ENCODE measurements around the gene MAP7D1. TPM values are rescaled to one million over a fixed set of nuclear protein-coding genes. Genes with fewer than 3 reads are reported as not detected.

The MAP7D1 gene
- polyA plus RNA-seq, 1 of the 3 experiments (the other 2 are of a cell fraction) = 69.9 TPM

GRCh38 chr1:36135796-36136195 lies 20.2 kb upstream of the MAP7D1 start (continued):
- TF ChIP-seq RFX5 (IDR thresholded peaks at IDR 0.05; ENCODE audit: low read length) (no peak), MAX (IDR thresholded peaks at IDR 0.05; ENCODE audit: low read depth) (no peak), GATA2 (CRISPR knock-in tag; IDR thresholded peaks at IDR 0.05) (no peak), FOXJ3 (CRISPR knock-in tag; IDR thresholded peaks at IDR 0.05) (no peak), POLR2AphosphoS5 (IDR thresholded peaks at IDR 0.05; ENCODE audit: low read depth, low read length) (no peak)

GRCh38 chr1:36136535-36136934 lies 19.4 kb upstream of the MAP7D1 start:
- ChIA-PET CTCF (interaction anchor here (0.8 to 17.9 kb wide), 3 partner anchors 9 to 32 kb away, joined by 3 to 700 read pairs (median 3); partner anchors contain the start of gene ADPRS), POLR2A (no interaction called here)
- Histone ChIP-seq H3K36me3 (replicated peaks in 1 of 2; ENCODE audit: control insufficient read depth in 1 of 2, insufficient read depth in 2 of 2, low read length in 1 of 2) (peaks cover 23 to 29% of the 10 kb centered on the region in 2 experiments), H3F3A (replicated peaks; ENCODE audit: insufficient read depth) (peaks cover 39% of the 10 kb centered on the region), H3K4me1 (ENCODE audit: control insufficient read depth in 1 of 2, insufficient read depth in 2 of 2, low read depth in 1 of 2, low read length in 1 of 2) (peaks cover 14 to 47% of the 10 kb centered on the region in 2 experiments; a peak in 3 of 4 replicates), H2AFZ (ENCODE audit: low read depth) (no peak overlapping the region), H3K9me2 (no peaks in the 10 kb centered on the region), H3K27ac (ENCODE audit: low read depth in 2 of 2, low read length in 1 of 2) (peak overlapping the region; percentile 74 to 89; a peak in 3 of 4 replicates), H4K20me1 (ENCODE audit: insufficient read depth) (no peaks in the 10 kb centered on the region), H3K9ac (peak overlapping the region; percentile 45; the same call in 1 of the 2 replicates), H3K9me3 (no peaks in the 10 kb centered on the region), H3K79me2 (ENCODE audit: insufficient read depth) (peaks cover 42% of the 10 kb centered on the region), H3K4me3 (ENCODE audit: low read depth in 2 of 2, low read length in 1 of 2) (no peak overlapping the region), H3K27me3 (ENCODE audit: insufficient read depth) (no peaks in the 10 kb centered on the region), H3K4me2 (peak overlapping the region; percentile 52)
- WGBS (ENCODE audit: low lambda C conversion rate) = 40% methylated on average over 1 of the region's 1 CpG
- DNase-seq = no peak
- TF ChIP-seq ELF1 (IDR thresholded peaks at IDR 0.05) (no peak; the same call in 1 of the 2 replicates), RCOR1 (IDR thresholded peaks at IDR 0.05; ENCODE audit: low read length) (no peak), FOSL2 (IDR thresholded peaks at IDR 0.05; ENCODE audit: borderline replicate concordance, low read depth) (peak; percentile 53), MAX (IDR thresholded peaks at IDR 0.05; ENCODE audit: low read depth) (peak; percentile 89), SMC3 (IDR thresholded peaks at IDR 0.05; ENCODE audit: low read depth, low read length) (no peak), MXI1 (IDR thresholded peaks at IDR 0.05; ENCODE audit: low read depth, low read length) (no peak), TEAD4 (IDR thresholded peaks at IDR 0.05; ENCODE audit: borderline replicate concordance, insufficient read depth) (0 out of 2 replicates have a peak, but pooled peaks have one; percentile 34), NRF1 (IDR thresholded peaks at IDR 0.05; ENCODE audit: low read depth, low read length) (no peak), YY1 (IDR thresholded peaks at IDR 0.05; ENCODE audit: low read depth) (peak; percentile 55; the same call in 1 of the 2 replicates), FOXM1 (IDR thresholded peaks at IDR 0.05; ENCODE audit: low read depth) (no peak), REST (IDR thresholded peaks at IDR 0.05; ENCODE audit: low read depth, low read length) (0 out of 2 replicates have a peak, but pooled peaks have one; percentile 12), GATA2 (CRISPR knock-in tag; IDR thresholded peaks at IDR 0.05) (no peak), TAF1 (IDR thresholded peaks at IDR 0.05; ENCODE audit: borderline replicate concordance, low read depth, low read length) (no peak), CHD2 (IDR thresholded peaks at IDR 0.05; ENCODE audit: low read length, partially characterized antibody) (no peak), PBX3 (IDR thresholded peaks at IDR 0.05) (peak; percentile 51; the same call in 1 of the 2 replicates), FOXJ3 (CRISPR knock-in tag; IDR thresholded peaks at IDR 0.05) (no peak), SIN3A (IDR thresholded peaks at IDR 0.05; ENCODE audit: borderline replicate concordance, low read depth, low read length) (no peak), NFIC (IDR thresholded peaks at IDR 0.05; ENCODE audit: borderline replicate concordance) (peak; percentile 89), USF2 (IDR thresholded peaks at IDR 0.05; ENCODE audit: borderline replicate concordance, low read depth, low read length) (no peak), EP300 (IDR thresholded peaks at IDR 0.05; ENCODE audit: borderline replicate concordance in 1 of 2, low read depth in 1 of 2, low read length in 1 of 2) (peak in 1 of 2 experiments; percentile 53; a peak in 1 of 4 replicates), TCF12 (IDR thresholded peaks at IDR 0.05) (peak; percentile 70), GABPA (IDR thresholded peaks at IDR 0.05; ENCODE audit: low read depth) (peak; percentile 33; the same call in 1 of the 2 replicates), EZH2phosphoT487 (IDR thresholded peaks at IDR 0.05; ENCODE audit: borderline replicate concordance, low read depth) (no peak), RFX5 (IDR thresholded peaks at IDR 0.05; ENCODE audit: low read length) (no peak)

Measured in SK-N-SH (cell line).